Stimulated activated CD8-positive, alpha-beta memory T cell treated with anti-CD3 and anti-CD28 coated beads, Interleukin-12 subunit alpha, Interleukin-12 subunit beta, amount 100 ng/mL, for 24 hours (primary cell): ENCODE measurements around the gene MAFB.

Experiments used
- DNase-seq: peaks from one replicate; pipeline ENCODE4 v3.0.0-alpha.2; 2020; ENCODE audit errors: extremely low read depth

The MAFB gene

DNA sequence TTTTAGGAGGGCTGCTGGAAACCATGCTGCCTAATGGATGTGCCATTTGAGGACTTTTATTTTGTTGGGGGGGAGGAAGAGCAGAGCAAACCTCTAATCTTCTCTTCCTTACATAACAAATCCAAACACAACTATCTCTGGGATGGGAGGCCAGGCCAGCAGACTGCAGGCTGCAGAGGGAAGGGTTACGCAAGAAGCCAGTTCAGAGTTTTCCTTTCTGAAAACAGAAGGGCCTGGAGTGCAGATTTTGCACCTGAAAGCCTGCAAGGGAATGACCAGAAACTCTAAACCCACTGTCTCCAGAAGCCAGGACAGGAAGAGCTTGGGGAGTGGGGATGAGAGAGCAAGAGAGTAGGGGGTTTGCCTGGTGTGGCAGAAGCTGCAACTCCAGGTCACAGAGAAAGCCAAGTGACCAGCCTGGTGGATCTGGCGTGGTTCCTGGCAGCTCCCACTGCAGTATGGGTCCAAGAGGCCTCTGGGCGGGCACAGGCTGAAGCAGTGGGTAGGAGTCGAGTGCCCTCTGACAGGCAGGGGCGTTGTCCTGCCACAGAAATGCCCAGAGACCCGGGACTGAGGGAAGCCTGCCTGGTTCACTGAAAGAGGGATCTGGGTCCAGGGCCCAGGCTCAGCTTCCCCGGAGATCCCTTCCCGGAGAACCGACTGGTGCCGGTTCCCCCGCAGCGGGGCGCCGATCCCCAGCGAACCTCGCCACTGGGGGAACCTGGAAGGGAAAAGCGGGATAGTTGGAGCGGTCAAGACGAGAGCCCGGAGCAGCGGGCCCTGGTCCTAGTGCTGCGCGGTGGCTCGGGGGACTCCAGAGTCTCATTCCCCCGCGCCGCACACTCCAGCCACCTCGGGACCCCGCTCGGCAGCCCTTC is 6.7 kb downstream of the MAFB start:
- DNase-seq: no peak

GRCh38 chr20:40681684-40682083 is 7.4 kb downstream of the MAFB start:
- DNase-seq: no peak

- no peak for DNase-seq
Observed at GRCh38 chr20:40681165-40681564, 7.9 kb downstream of the MAFB start.

GRCh38 chr20:40680161-40680959 is 8.7 kb downstream of the MAFB start:
- DNase-seq: no peak

DNA sequence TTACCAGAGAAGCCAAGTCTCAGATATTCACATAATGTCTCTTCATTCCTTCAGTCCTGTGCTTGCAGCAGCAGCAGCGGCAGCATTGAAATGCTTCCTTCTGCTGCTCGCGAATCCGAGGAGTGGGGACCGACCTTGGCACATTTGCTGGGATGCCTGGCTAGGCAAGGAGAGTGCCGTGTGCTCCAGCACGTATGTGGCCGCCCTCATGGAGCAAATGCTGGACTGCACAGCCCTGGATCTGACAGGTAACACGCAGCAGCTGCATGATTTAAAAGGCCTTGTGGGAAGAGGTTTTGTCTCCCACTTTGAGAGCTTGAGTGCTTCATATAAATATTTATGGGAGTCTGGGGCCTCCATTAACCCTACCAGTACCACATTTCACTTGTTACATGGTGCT is 9.9 kb downstream of the MAFB start:
- no peak for DNase-seq

- no peak for DNase-seq
Observed at GRCh38 chr20:40678286-40678875, 10.7 kb downstream of the MAFB start.

GRCh38 chr20:40677343-40677924 is 11.6 kb downstream of the MAFB start:
- no peak for DNase-seq

GRCh38 chr20:40676491-40677269 is 12.4 kb downstream of the MAFB start:
- no peak for DNase-seq

GRCh38 chr20:40675599-40676221 is 13.3 kb downstream of the MAFB start:
- no peak for DNase-seq

DNA sequence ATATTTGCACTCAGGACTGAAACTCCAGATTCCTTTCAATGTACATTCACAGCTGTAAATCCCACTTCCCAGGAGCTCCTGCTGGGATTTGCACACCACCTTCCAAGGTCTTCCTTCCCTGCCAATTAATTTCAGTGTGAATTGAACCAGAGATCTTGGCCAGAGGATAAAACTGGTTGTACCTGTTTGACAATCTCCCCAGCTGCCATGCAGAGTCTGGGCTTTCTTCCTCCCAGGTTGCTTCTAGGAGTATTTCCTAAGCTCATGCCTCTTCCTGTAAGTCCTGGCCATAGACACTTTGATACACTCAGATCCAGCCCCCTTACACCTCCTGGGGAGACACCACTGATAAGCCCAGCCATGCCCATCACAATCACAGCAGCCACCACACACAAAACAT is 15.6 kb downstream of the MAFB start:
- no peak for DNase-seq

DNA sequence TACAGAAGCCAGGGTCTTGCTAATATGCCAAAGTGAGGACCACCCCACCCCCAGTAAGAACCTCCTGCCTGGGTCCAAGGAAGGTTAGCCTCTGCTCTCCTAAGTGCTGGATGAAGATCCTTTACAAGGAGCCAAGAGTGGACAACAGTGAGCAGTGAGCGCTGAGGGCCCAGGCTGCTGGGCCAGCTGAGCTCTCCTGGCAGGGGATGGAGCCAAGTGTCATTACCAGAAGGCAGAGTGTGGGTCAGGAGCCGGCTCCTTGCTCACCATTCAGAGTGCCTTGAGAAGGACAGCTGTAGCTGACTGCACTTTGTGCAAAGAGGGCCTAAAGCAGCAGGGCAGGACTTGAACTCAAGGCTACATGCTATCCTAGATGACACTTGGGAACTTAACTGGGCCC is 16.9 kb downstream of the MAFB start:
- no peak for DNase-seq

DNA sequence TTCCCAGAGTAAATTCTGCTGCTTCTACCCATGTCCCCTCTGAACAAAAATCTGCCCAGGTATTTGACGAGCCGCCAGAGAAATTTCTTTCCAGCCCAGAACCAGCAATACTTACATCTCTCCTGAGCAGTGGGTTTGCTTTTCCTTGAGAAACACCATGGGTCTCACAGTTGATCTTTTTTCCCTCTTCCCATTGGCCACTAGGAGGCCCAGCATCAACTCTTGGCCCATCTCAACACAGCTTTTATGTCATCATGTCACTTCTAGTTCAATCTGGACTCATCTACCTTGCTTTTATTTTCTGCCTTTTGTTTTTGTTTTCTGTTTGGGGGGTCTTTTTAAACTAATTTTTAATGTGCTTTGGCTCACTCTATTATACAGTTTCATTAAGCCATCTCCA is 18.8 kb downstream of the MAFB start:
- DNase-seq: no peak

GRCh38 chr20:40669692-40670091 is 19.3 kb downstream of the MAFB start:
- no peak for DNase-seq

DNA sequence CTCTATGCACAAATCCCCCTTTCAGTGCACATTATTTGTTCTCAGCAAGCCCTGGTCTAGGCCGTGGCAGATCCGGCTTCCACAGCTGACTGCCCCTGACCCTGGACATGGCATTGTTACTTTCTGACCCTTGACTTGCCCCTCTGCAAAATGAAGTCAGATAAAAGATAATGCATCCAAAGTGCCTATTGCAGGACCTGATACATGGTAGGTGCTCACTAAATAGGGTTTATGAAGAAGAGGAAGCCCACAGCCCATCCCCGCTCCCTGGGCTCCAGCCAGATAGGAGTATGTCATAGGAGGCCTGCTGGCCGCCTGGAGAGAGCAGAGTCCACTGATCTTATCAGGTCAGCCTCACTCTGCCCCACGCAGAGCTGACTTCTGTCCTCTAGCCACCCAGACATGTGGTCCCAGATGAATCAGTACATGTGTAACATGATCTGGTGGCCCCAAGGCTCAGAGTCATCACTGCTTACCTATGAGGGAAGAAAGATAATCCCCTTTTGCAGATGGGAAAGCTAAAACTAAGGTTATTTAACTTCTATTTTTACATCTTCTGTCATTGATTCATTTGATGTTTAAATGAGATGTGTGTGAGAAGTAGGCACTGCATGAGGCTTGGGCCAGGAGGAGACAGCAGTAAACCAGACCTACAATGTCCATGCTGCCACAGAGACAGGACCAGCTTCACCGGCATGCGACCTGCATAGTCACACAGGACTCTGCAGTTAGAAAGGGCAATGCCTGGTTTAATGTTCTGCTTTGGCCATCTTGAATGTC is 20.4 kb downstream of the MAFB start:
- DNase-seq: no peak

DNA sequence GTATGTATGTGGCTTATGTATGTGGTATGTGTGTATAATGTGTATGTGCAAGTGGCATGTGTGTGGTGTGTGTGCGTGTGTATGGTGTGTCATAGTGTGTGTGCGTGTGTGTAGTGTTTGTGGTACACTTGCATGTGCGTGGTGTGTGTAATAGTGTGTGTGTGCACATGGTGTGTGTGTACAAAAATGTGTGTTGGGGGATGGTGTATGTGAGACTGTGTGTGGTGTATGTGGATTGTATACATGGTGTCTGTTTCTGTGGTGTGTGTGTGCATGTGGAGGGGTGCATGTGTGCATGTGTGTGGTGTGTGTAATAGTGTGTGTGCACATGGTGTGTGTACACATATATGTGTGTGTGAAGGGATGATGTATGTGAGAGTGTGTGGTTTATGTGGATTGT is 21.5 kb downstream of the MAFB start:
- DNase-seq: no peak

GRCh38 chr20:40666336-40666735 is 22.7 kb downstream of the MAFB start:
- DNase-seq: no peak

GRCh38 chr20:40664891-40665290 is 24.1 kb downstream of the MAFB start:
- DNase-seq: no peak

- DNase-seq: no peak
Observed at GRCh38 chr20:40663991-40664880, 24.8 kb downstream of the MAFB start.

DNA sequence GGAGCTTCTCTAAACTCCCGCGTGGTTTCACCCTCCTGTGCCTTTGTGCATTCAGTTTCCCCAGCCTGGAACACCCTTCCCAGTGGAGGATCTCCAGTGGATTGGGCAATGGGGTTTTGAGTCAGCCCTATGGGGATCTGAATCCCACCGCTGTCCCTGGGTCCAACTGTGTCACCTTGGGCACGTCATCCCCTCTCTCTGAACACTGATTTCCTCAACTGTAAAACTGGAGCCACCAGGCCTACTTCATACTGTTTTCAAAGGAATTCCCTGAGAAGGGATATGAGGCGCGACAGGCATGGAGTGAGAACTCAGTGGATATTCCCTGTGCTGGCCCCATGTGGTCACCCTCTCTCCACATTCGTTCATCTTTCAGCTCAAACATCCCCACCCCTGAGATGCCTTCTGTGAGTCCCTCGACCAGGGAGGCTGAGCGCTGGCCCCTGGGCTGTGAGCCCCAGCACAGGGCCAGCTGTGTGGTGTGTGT is 25.7 kb downstream of the MAFB start:
- no peak for DNase-seq
